ENCODE measurements around the gene PSMB5. TPM values are rescaled to one million over a fixed set of nuclear protein-coding genes. Genes with fewer than 3 reads are reported as not detected.

PSMB5 gene
- total and polyA plus RNA-seq, 2 of the 13 experiments (the other 11 are each of a cell fraction or from before 2014, with no cell fraction given): 705 to 871 TPM

DNA sequence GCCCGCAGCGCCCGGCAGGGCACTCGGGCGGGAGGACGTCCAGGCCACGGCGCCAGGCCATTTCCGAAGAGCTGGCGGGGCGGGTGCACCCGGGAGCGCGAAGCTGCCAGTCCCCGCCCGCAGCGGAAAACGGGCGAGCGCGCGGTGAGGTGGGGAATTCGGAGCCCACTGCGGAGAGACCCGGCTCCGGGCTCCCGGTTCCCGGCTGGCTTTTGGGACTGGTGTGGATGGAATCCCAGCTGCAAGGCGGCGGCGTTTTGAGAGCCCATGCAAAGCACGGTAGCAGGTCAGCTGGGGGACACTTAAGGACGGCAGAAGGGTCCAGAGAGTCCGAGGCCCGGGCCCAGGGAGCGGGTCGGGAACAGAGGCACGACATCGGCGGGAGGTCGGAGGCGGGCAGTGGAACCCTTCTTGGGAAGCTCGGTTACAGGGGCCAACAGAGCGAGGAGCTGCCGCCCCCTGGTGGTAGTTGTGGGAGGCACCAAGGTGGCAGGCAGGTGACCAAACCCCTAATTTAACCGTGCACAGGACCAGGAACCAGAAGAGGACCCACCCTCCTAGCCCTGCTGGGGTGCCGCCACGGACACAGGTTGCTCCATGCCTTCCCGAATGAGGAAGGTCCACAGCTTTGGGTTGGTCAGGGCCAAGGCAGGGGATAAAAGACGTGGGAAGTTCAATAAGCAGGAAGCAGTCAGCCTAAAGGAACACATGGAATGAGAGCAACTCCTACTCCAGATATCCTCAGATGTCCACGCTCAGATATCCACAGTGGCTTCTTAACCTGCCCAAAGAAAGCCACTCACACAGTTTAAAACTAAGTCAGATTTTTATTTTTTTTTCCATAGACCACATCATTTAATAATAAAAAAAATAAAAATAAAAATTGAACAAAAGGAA is 23.3 kb upstream of the PSMB5 start (continued):
- TF ChIP-seq ZBTB38 (CRISPR knock-in tag; IDR thresholded peaks at IDR 0.05) (peak; percentile 88), ZNF333 (CRISPR knock-in tag; IDR thresholded peaks at IDR 0.05; ENCODE audit: borderline replicate concordance) (peak; percentile 93; the same call in 1 of the 2 replicates), ZFAT (CRISPR knock-in tag; conservative IDR thresholded peaks at IDR 0.05) (no peak), NFE2L1 (CRISPR knock-in tag; IDR thresholded peaks at IDR 0.05; ENCODE audit: borderline replicate concordance) (peak; percentile 82; the same call in 1 of the 2 replicates), MTA3 (CRISPR knock-in tag; IDR thresholded peaks at IDR 0.05) (no peak), RFXANK (CRISPR knock-in tag; IDR thresholded peaks at IDR 0.05) (peak; percentile 73; the same call in 1 of the 2 replicates), HNRNPH1 (optimal IDR thresholded peaks at IDR 0.05; ENCODE audit: low read depth, low read length) (peak; percentile 76), HES4 (CRISPR knock-in tag; IDR thresholded peaks at IDR 0.05; ENCODE audit: borderline replicate concordance) (peak; percentile 24; the same call in 1 of the 2 replicates), SAFB2 (CRISPR knock-in tag; IDR thresholded peaks at IDR 0.05; ENCODE audit: borderline replicate concordance, low read depth) (no peak)
- TF ChIP-seq, protein P1, sequence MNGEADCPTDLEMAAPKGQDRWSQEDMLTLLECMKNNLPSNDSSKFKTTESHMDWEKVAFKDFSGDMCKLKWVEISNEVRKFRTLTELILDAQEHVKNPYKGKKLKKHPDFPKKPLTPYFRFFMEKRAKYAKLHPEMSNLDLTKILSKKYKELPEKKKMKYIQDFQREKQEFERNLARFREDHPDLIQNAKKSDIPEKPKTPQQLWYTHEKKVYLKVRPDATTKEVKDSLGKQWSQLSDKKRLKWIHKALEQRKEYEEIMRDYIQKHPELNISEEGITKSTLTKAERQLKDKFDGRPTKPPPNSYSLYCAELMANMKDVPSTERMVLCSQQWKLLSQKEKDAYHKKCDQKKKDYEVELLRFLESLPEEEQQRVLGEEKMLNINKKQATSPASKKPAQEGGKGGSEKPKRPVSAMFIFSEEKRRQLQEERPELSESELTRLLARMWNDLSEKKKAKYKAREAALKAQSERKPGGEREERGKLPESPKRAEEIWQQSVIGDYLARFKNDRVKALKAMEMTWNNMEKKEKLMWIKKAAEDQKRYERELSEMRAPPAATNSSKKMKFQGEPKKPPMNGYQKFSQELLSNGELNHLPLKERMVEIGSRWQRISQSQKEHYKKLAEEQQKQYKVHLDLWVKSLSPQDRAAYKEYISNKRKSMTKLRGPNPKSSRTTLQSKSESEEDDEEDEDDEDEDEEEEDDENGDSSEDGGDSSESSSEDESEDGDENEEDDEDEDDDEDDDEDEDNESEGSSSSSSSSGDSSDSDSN (CRISPR knock-in tag; IDR thresholded peaks at IDR 0.05): peak; percentile 98
- TF ChIP-seq, protein P2, sequence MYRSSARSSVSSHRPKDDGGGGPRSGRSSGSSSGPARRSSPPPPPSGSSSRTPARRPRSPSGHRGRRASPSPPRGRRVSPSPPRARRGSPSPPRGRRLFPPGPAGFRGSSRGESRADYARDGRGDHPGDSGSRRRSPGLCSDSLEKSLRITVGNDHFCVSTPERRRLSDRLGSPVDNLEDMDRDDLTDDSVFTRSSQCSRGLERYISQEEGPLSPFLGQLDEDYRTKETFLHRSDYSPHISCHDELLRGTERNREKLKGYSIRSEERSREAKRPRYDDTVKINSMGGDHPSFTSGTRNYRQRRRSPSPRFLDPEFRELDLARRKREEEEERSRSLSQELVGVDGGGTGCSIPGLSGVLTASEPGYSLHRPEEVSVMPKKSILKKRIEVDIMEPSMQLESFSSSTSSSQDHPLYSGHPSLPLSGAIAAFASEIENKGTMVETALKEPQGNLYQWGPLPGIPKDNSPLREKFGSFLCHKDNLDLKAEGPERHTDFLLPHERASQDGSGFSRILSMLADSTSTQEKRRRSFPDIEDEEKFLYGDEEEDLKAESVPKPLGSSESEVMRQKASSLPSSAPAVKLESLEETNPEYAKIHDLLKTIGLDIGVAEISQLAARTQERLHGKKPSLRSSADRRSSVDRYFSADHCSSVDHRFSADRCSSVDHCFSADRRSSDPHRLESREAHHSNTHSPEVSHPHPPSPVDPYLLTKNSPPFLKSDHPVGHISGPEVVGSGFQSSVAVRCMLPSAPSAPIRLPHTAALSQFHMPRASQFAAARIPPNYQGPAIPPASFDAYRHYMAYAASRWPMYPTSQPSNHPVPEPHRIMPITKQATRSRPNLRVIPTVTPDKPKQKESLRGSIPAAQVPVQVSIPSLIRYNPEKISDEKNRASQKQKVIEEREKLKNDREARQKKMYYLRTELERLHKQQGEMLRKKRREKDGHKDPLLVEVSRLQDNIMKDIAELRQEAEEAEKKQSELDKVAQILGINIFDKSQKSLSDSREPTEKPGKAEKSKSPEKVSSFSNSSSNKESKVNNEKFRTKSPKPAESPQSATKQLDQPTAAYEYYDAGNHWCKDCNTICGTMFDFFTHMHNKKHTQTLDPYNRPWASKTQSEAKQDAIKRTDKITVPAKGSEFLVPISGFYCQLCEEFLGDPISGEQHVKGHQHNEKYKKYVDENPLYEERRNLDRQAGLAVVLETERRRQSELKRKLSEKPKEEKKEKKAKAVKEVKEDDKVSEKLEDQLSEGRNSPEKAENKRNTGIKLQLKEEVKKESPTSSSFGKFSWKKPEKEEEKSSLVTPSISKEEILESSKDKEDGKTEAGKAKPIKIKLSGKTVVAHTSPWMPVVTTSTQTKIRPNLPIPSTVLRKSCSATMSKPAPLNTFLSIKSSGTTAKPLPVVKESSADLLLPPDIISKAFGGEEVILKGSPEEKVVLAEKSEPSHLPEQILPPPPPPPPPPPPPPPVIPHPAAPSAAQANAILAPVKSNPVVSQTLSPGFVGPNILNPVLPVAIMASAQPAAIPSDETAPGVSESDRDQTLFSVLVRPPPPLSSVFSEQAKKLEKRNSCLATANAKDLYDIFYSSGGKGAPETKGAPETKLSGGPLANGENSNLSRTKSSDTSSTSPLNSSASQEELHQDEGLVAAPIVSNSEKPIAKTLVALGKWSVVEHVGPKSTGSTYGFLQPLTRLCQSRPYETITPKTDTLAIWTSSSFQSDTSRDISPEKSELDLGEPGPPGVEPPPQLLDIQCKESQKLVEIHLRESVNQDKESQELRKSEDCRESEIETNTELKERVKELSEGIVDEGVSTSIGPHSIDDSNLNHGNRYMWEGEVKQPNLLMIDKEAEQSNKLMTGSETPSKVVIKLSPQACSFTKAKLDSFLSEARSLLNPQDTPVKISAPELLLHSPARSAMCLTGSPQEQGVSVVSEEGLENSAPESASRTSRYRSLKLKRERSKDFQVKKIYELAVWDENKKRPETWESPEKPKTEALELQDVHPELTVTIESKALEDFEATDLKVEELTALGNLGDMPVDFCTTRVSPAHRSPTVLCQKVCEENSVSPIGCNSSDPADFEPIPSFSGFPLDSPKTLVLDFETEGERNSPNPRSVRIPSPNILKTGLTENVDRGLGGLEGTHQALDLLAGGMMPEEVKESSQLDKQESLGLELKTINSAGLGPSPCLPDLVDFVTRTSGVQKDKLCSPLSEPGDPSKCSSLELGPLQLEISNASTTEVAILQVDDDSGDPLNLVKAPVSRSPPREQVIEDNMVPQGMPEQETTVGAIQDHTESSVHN (CRISPR knock-in tag; IDR thresholded peaks at IDR 0.05): peak; percentile 97; the same call in 1 of the 2 replicates
- TF ChIP-seq, protein P3, sequence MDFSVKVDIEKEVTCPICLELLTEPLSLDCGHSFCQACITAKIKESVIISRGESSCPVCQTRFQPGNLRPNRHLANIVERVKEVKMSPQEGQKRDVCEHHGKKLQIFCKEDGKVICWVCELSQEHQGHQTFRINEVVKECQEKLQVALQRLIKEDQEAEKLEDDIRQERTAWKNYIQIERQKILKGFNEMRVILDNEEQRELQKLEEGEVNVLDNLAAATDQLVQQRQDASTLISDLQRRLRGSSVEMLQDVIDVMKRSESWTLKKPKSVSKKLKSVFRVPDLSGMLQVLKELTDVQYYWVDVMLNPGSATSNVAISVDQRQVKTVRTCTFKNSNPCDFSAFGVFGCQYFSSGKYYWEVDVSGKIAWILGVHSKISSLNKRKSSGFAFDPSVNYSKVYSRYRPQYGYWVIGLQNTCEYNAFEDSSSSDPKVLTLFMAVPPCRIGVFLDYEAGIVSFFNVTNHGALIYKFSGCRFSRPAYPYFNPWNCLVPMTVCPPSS (IDR thresholded peaks at IDR 0.05): no peak
- TF ChIP-seq, protein P4, sequence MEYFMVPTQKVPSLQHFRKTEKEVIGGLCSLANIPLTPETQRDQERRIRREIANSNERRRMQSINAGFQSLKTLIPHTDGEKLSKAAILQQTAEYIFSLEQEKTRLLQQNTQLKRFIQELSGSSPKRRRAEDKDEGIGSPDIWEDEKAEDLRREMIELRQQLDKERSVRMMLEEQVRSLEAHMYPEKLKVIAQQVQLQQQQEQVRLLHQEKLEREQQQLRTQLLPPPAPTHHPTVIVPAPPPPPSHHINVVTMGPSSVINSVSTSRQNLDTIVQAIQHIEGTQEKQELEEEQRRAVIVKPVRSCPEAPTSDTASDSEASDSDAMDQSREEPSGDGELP (IDR thresholded peaks at IDR 0.05; ENCODE audit: borderline replicate concordance, low read depth): peak; percentile 2; the same call in 1 of the 2 replicates
- TF ChIP-seq, protein P5, sequence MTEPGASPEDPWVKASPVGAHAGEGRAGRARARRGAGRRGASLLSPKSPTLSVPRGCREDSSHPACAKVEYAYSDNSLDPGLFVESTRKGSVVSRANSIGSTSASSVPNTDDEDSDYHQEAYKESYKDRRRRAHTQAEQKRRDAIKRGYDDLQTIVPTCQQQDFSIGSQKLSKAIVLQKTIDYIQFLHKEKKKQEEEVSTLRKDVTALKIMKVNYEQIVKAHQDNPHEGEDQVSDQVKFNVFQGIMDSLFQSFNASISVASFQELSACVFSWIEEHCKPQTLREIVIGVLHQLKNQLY (CRISPR knock-in tag; IDR thresholded peaks at IDR 0.05): no peak
